ENCODE measurements around the gene MRS2.
"Not testable (repeated sequence)": the region's sequence is repeated elsewhere in the genome, so short reads cannot be mapped to it uniquely, and the experiment has no call there.

MRS2 gene

GRCh38 chr6:24385536-24386269 lies 17.0 kb upstream of the MRS2 start:
- DNase-seq = no peak
- intact Hi-C loops (cut with DNase I) = no loop called here

- intact Hi-C loops (cut with DNase I) = no loop called here
Measured at GRCh38 chr6:24387818-24388217, 14.9 kb upstream of the MRS2 start.

GRCh38 chr6:24391208-24391607 lies 11.5 kb upstream of the MRS2 start:
- no peak for DNase-seq
- intact Hi-C loops (cut with DNase I) = loop anchor here (10.0 kb wide), 1 partner anchor 106 kb away; no protein-coding TSS in a partner anchor

More at GRCh38 chr6:24387818-24388217, 14.9 kb upstream of the MRS2 start:
- DNase-seq = no peak

GRCh38 chr6:24391756-24392405 lies 10.9 kb upstream of the MRS2 start:
- intact Hi-C loops (cut with DNase I) = loop anchor here (10.0 kb wide), 1 partner anchor 107 kb away; no protein-coding TSS in a partner anchor
- no peak for DNase-seq

GRCh38 chr6:24394061-24394779 lies 8.5 kb upstream of the MRS2 start:
- DNase-seq = no peak
- intact Hi-C loops (cut with DNase I) = loop anchor here (10.0 kb wide), 1 partner anchor 109 kb away; no protein-coding TSS in a partner anchor

- intact Hi-C loops (cut with DNase I) = loop anchor here (10.0 kb wide), 1 partner anchor 110 kb away; no protein-coding TSS in a partner anchor
- no peak for DNase-seq
Measured at GRCh38 chr6:24394780-24395437, 7.8 kb upstream of the MRS2 start.

- intact Hi-C loops (cut with DNase I) = loop anchor here (10.0 kb wide), 1 partner anchor 112 kb away; no protein-coding TSS in a partner anchor
- DNase-seq = no peak
Measured at GRCh38 chr6:24396824-24397223, 5.9 kb upstream of the MRS2 start.

GRCh38 chr6:24397631-24398030 lies 5.1 kb upstream of the MRS2 start:
- intact Hi-C loops (cut with DNase I) = loop anchor here (10.0 kb wide), 1 partner anchor 113 kb away; no protein-coding TSS in a partner anchor

GRCh38 chr6:24400045-24401039 lies 2.4 kb upstream of the MRS2 start:
- intact Hi-C loops (cut with DNase I) = not testable (repeated sequence)

More at GRCh38 chr6:24397631-24398030, 5.1 kb upstream of the MRS2 start:
- no peak for DNase-seq

GRCh38 chr6:24401458-24401857 lies 1.3 kb upstream of the MRS2 start:
- DNase-seq = no peak
- intact Hi-C loops (cut with DNase I) = no loop called here

More at GRCh38 chr6:24400045-24401039, 2.4 kb upstream of the MRS2 start:
- not testable (repeated sequence) for DNase-seq

GRCh38 chr6:24403501-24403824 lies 727 bp downstream of the MRS2 start:
- intact Hi-C loops (cut with DNase I) = no loop called here
- no peak for DNase-seq

GRCh38 chr6:24405262-24405661 lies 2.5 kb downstream of the MRS2 start:
- DNase-seq = no peak
- intact Hi-C loops (cut with DNase I) = no loop called here

GRCh38 chr6:24408719-24409410 lies 6.1 kb downstream of the MRS2 start:
- no peak for DNase-seq
- intact Hi-C loops (cut with DNase I) = no loop called here

- intact Hi-C loops (cut with DNase I) = no loop called here
- no peak for DNase-seq
Measured at GRCh38 chr6:24410622-24411021, 7.9 kb downstream of the MRS2 start.

- intact Hi-C loops (cut with DNase I) = no loop called here
- no peak for DNase-seq
Measured at GRCh38 chr6:24412294-24412693, 9.6 kb downstream of the MRS2 start.

- intact Hi-C loops (cut with DNase I) = not testable (repeated sequence)
Measured at GRCh38 chr6:24414531-24414930, 11.8 kb downstream of the MRS2 start.

GRCh38 chr6:24415753-24416152 lies 13.0 kb downstream of the MRS2 start:
- intact Hi-C loops (cut with DNase I) = no loop called here
- DNase-seq = no peak

More at GRCh38 chr6:24414531-24414930, 11.8 kb downstream of the MRS2 start:
- not testable (repeated sequence) for DNase-seq
